Transverse colon (tissue), 4 donors: Measurements from ENCODE around the gene ITGB7. TPM values are rescaled to one million over a fixed set of nuclear protein-coding genes. Genes with fewer than 3 reads are reported as not detected.

Source experiments
- DNase-seq: peaks from one replicate; pipeline ENCODE4 v3.0.0-alpha.2; 2019
- H3K27ac ChIP-seq, 4 donors: fragments of 200-600 bp; sonication (generic); 2 replicates each; pipeline ENCODE4 v1.5.1; 2016 to 2018; ENCODE audit warnings: inconsistent platforms in 4 of 4
- H3K27me3 ChIP-seq: fragments of 200-600 bp; sonication (generic); 2 replicates; pipeline ENCODE4 v1.5.1; 2017; ENCODE audit warnings: inconsistent platforms
- H3K36me3 ChIP-seq, 4 donors: fragments of 200-600 bp; sonication (generic); 2 replicates each; pipeline ENCODE4 v1.5.1; 2017 to 2019; ENCODE audit warnings: inconsistent platforms in 4 of 4
- H3K4me1 ChIP-seq, 4 donors: fragments of 200-600 bp; sonication (generic); 2 replicates each; pipeline ENCODE4 v1.5.1; 2017 to 2020; ENCODE audit warnings: inconsistent platforms in 4 of 4
- H3K4me3 ChIP-seq, 4 donors: fragments of 200-600 bp; sonication (generic); 1 replicate in 1 of 4; 2 replicates in 3 of 4; pipeline versions ENCODE4 v1.5.1 to v1.6.1; 2017 to 2019; ENCODE audit warnings: inconsistent platforms in 4 of 4
- H3K9me3 ChIP-seq, 2 donors: fragments of 200-600 bp; sonication (generic); 2 replicates each; pipeline ENCODE4 v1.5.1; 2017 to 2019; ENCODE audit warnings: inconsistent platforms in 2 of 2
- EP300 ChIP-seq: sonication (generic); formaldehyde crosslinking; IDR thresholded peaks from one replicate; pipeline ENCODE4 v1.6.1; 2017; ENCODE audit warnings: antibody characterized with exemption, low read depth
- POLR2A ChIP-seq: fragments of 450-650 bp; IDR thresholded peaks from one replicate; pipeline ENCODE4 v1.6.1; 2016; ENCODE audit warnings: antibody characterized with exemption, mild to moderate bottlenecking, moderate library complexity
- POLR2AphosphoS5 ChIP-seq, 3 donors: sonication (generic); formaldehyde crosslinking; IDR thresholded peaks; one replicate each; pipeline ENCODE4 v1.6.1; 2016; ENCODE audit warnings: antibody characterized with exemption in 3 of 3
- WGBS, 2 donors: methylation state at CpG; one replicate each; pipeline ENCODE4 v1.1.5; 2018; ENCODE audit warnings: low coverage in 1 of 2; 5-methylcytosine and 5-hydroxymethylcytosine counted together
- in situ Hi-C, 4 donors: fragments of 200-750 bp; cut with MboI; loops; one replicate each; pipeline versions ENCODE4 v1.15.0 to v1.15.1; 2017; ENCODE audit warnings: low sequenced_read_pairs in 3 of 4, low pct_ligation_motif_present in 1 of 4, low pct_unique_long_range_greater_than_20kb in 1 of 4
- intact Hi-C: fragments of 100-400 bp; cut with DNase I; formaldehyde crosslinking; loops from one replicate; pipeline ENCODE4 v1.15.1; 2023; ENCODE audit warnings: low total_unique reads
- total RNA-seq, 4 donors: library from RNA; depleted of rRNA; stranded (reverse); fragments of >200 nt; gene quantifications; one replicate each; pipeline ENCODE4 v1.1.0, GENCODE V29; 2016
- TF ChIP-seq, protein P1 (sequence below), 5 experiments: fragments of 200-600 bp in 3 of 5; fragments of 450-650 bp in 2 of 5; sonication (generic) in 3 of 5; IDR thresholded peaks; 1 replicate in 2 of 5; 2 replicates in 3 of 5; pipeline ENCODE4 v1.5.1; 2016 to 2017; ENCODE audit warnings: antibody characterized with exemption in 5 of 5, inconsistent platforms in 3 of 5, mild to moderate bottlenecking in 2 of 5, moderate library complexity in 1 of 5

The ITGB7 gene
- total RNA-seq, 4 donors from 2014 or later: 0.60 to 8.3 (median 2.9) TPM

DNA sequence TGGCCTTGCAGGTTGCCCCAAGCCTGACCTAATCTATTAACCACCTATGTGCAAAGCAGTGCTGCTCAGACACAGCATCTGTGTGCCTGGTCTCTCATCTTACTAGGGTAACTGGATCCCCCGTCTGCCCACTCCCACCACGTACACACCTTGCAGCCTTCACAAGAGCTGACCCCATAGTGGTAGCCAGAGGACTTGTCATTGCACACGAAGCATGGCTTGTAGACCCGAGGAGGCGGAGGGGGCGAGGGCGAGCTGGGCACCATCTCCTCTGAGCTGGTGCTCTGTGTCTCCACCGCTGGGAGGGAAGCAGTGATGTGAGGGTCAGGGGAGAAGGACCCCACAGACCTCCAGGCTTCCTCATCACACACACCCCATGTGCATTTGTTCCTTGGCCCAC is 8.4 kb upstream of the ITGB7 start:
- 92% methylated on average over 8 of the region's 8 CpGs; no CpG with 5 or more reads in 1 of the 2 donors for WGBS, 2 donors

DNA sequence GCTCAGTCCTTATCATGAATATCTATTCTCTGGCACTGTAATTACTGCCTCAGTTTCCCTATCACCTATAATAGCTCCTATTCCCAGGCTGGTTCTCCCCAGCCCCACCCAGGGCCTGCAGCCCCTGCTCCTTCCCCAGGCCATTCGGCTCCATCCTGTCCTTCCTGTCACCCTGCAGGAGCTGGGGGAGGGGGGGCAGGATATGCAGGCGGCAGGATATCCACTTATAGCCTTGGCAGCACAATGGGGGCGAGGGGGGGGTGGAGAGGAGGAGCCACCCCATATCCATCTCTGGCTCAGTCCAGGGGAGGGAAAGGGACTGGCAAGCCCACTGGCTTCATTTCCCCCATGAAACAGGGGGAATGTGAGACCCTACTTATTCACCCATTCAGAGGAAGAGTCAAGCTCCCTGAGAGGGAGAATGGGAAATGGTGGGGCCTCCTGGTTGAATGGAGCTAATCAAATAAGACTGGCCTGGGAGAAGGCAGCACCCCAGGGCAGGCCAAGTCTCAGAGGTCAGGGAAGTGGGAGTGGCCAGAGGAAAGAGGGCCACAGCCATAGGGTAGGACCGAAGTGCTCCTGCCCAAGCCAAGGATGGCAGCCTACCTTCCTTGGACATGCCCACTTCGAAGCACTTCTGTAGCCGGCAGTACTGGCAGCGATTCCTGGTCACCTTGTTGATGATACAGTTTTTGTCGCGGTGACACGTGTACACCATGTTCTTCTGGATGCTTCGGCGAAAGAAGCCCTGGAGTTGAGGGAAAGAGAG is 7.8 kb upstream of the ITGB7 start:
- intact Hi-C loops (loop anchor here (5.0 kb wide), 1 partner anchor 72 kb away; no protein-coding TSS in a partner anchor), in situ Hi-C loops (loop anchor here in 3 of 4 donors (5.0 to 10.0 kb wide), 2 partner anchors 67 to 70 kb away; no protein-coding TSS in a partner anchor)
- no peak for DNase-seq

More for the DNA sequence above, 8.4 kb upstream of the ITGB7 start:
- TF ChIP-seq POLR2A (no peak), POLR2AphosphoS5 (IDR thresholded peaks at IDR 0.05) (no peak), EP300 (no peak)
- TF ChIP-seq, protein P1, sequence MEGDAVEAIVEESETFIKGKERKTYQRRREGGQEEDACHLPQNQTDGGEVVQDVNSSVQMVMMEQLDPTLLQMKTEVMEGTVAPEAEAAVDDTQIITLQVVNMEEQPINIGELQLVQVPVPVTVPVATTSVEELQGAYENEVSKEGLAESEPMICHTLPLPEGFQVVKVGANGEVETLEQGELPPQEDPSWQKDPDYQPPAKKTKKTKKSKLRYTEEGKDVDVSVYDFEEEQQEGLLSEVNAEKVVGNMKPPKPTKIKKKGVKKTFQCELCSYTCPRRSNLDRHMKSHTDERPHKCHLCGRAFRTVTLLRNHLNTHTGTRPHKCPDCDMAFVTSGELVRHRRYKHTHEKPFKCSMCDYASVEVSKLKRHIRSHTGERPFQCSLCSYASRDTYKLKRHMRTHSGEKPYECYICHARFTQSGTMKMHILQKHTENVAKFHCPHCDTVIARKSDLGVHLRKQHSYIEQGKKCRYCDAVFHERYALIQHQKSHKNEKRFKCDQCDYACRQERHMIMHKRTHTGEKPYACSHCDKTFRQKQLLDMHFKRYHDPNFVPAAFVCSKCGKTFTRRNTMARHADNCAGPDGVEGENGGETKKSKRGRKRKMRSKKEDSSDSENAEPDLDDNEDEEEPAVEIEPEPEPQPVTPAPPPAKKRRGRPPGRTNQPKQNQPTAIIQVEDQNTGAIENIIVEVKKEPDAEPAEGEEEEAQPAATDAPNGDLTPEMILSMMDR (IDR thresholded peaks at IDR 0.05): no peak
- Histone ChIP-seq H3K4me3 (no peak overlapping the region), H3K9me3 (no peaks in the 10 kb centered on the region), H3K27me3 (no peaks in the 10 kb centered on the region), H3K4me1 (peaks cover 24 to 42% (median 30%) of the 10 kb centered on the region in 4 donors), H3K27ac (peak overlapping the region in 1 of 4 donors; percentile 4), H3K36me3 (peaks cover 0 to 9% (median 0%) of the 10 kb centered on the region in 4 donors)
- in situ Hi-C loops (loop anchor here in 2 of 4 donors (10.0 kb wide), 1 partner anchor 69 kb away; no protein-coding TSS in a partner anchor), intact Hi-C loops (loop anchor here (5.0 kb wide), 1 partner anchor 72 kb away; no protein-coding TSS in a partner anchor)
- DNase-seq: no peak

DNA sequence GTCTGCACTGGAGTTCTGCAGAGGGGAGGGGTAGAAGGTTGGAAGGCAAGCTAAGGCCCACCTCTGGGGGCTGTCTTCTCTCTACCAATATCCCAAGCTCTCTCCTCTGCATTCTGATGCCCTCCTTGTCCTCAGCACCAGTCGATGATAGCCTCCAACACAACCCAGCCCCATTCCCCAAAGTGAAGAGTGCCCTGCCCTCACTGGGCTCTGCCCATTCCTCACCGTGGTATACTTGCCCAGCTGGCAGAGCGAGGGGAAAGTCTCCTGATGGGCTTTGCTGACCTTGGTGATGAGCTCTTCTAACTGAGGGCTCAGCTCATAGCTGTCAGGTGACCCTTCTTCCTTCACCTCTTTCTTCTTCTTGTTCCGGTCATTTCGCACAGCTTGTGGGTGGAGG is 7.2 kb upstream of the ITGB7 start:
- intact Hi-C loops (no loop called here), in situ Hi-C loops (loop anchor here in 3 of 4 donors (5.0 to 10.0 kb wide), 2 partner anchors 68 to 71 kb away; no protein-coding TSS in a partner anchor)
- no peak for DNase-seq
- no peak for TF ChIP-seq POLR2A
- H3K4me3 ChIP-seq: no peak overlapping the region
- no peaks in the 10 kb centered on the region for H3K27me3 ChIP-seq
- peak overlapping the region in 1 of 4 donors; percentile 4 for H3K27ac ChIP-seq
- H3K4me1 ChIP-seq: peaks cover 24 to 40% (median 26%) of the 10 kb centered on the region in 4 donors
- WGBS, 2 donors: 88 to 100% methylated on average over 1 to 5 of the region's 5 CpGs
- H3K36me3 ChIP-seq: peaks cover 0 to 9% (median 0%) of the 10 kb centered on the region in 4 donors
- no peaks in the 10 kb centered on the region for H3K9me3 ChIP-seq

More for the DNA sequence above, 7.8 kb upstream of the ITGB7 start:
- no peaks in the 10 kb centered on the region for H3K9me3 ChIP-seq
- TF ChIP-seq POLR2AphosphoS5 (IDR thresholded peaks at IDR 0.05) (no peak), EP300 (no peak), POLR2A (no peak)
- TF ChIP-seq, protein P1 (IDR thresholded peaks at IDR 0.05): no peak
- peak overlapping the region in 1 of 4 donors; percentile 4 for H3K27ac ChIP-seq
- H3K4me3 ChIP-seq: no peak overlapping the region
- peaks cover 0 to 9% (median 0%) of the 10 kb centered on the region in 4 donors for H3K36me3 ChIP-seq
- H3K27me3 ChIP-seq: no peaks in the 10 kb centered on the region
- 83% methylated on average over 12 of the region's 12 CpGs; no CpG with 5 or more reads in 1 of the 2 donors for WGBS, 2 donors
- peaks cover 24 to 42% (median 30%) of the 10 kb centered on the region in 4 donors for H3K4me1 ChIP-seq

DNA sequence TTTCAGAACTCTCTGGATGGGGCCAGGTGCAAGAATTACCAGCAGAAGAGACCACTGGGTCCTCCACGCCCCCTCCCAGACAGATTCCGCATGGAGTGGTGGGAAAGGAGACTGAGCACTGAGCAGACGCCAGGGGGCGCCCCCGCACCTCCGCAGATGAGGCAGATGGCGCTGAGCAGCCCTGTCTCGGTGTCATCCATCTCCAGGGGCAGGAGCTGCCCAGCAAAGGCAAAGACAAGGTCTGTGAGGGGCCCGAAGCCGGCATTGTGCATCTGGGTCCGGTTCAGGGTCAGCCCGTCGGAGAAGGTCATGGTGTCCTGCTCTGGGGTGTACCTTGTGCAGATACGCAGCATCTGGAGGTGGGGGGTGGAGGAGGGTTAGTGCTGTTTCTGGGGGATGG is 6.3 kb upstream of the ITGB7 start:
- in situ Hi-C loops: loop anchor here in 3 of 4 donors (5.0 to 10.0 kb wide), 2 partner anchors 69 to 71 kb away; no protein-coding TSS in a partner anchor
- intact Hi-C loops: no loop called here
- peak overlapping the region in 1 of 4 donors; percentile 4 for H3K27ac ChIP-seq
- H3K36me3 ChIP-seq: peaks cover 0 to 9% (median 0%) of the 10 kb centered on the region in 4 donors
- H3K4me1 ChIP-seq: peaks cover 20 to 40% (median 22%) of the 10 kb centered on the region in 4 donors
- no peaks in the 10 kb centered on the region for H3K9me3 ChIP-seq
- 9% methylated on average over 14 of the region's 14 CpGs; no CpG with 5 or more reads in 1 of the 2 donors for WGBS, 2 donors
- no peak overlapping the region for H3K4me3 ChIP-seq
- peak; percentile 87 for DNase-seq
- H3K27me3 ChIP-seq: no peaks in the 10 kb centered on the region
- TF ChIP-seq EP300 (no peak), POLR2AphosphoS5 (IDR thresholded peaks at IDR 0.05) (peak in 1 of 3 donors; percentile 11)
- TF ChIP-seq, protein P1 (IDR thresholded peaks at IDR 0.05): peak; percentile 92 to 97 (median 95)
